GM19193 (cell line): ENCODE measurements around the gene PDE4D.

Experiments
- POLR2A ChIP-seq: IDR thresholded peaks from 4 replicates; pipeline ENCODE4 v1.6.1; 2011; ENCODE audit not compliant: insufficient read depth, insufficient read length; ENCODE audit errors: extremely low read depth

Gene PDE4D

GRCh38 chr5:59207401-59207800 is 686.1 kb downstream of the PDE4D start:
- TF ChIP-seq POLR2A: no peak

DNA sequence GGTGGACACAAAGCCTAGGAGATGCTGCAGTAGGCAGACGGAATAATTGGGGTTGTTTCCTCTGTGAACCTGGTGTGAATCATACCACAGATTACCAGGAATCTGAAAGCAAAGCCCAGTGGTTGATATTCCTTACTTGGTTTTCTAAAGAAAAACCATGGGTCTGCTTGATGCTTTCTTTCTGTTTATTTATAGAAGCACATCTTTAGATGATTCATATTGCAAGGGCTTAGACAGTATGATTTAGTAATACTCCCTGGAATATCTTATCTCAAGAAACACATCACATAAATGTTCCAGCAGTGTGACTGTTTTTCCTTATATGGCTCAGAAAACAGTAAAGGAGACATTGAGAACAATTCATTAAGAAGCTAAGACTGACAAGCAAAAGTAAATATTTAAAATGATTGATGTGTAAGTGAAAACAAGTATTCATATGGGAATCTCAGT is 687.4 kb downstream of the PDE4D start:
- no peak for TF ChIP-seq POLR2A

DNA sequence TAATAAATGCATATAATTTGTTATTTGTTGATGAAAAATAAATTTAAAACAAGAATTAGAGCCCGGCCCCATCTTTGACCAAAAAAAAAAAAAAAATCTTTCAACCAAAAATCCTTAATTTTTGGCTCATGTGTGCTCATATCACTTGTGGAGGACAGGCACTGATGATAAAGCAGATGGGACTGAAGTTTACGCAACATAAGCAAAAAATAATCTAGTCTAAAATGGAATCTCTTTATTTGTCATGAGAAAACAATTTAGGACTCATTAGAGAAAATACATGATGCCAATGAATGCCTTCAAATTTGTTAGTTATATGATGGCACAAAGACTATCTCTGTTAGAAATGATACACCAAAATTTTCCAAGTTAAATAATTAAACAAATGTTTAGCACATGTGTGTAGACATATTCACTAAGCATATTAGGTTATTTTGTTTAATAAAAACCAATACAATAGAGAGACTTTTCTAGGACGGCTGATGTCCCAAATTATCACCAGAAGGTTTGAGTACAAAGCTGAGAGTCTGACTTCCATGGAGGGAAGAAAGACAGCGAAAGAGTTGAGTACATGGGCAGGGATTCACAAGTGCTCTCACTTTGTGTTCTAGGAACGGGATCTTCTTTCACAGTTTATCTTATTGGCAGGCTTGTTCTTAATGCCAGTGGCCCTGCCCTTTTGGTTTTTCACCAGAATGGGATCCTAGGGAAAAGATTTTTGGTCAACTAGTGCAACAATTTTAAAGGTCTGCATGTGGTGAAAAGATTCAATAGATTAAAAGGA is 689.2 kb downstream of the PDE4D start:
- TF ChIP-seq POLR2A: no peak

GRCh38 chr5:59199868-59200267 is 693.7 kb downstream of the PDE4D start:
- no peak for TF ChIP-seq POLR2A

DNA sequence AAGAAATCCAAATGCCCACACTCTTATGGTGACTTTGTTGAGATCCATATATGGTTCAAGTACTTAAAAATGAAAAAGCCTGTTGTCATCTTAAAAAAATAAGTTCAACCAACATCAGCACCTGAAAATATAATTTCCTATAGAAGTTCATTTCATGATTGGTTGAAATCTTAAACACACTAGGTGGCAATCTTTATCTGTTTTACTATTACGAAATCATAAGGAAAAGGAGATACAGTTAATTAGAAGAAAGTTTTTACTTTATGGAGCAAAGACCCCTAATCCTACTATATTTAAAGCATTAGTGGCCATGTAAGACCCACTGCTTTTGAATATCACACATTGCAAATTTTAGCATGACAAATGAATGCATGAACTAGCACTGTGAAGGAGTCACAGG is 694.7 kb downstream of the PDE4D start:
- no peak for TF ChIP-seq POLR2A

GRCh38 chr5:59198365-59198764 is 695.2 kb downstream of the PDE4D start:
- no peak for TF ChIP-seq POLR2A

- no peak for TF ChIP-seq POLR2A
Observed at GRCh38 chr5:59197911-59198310, 695.6 kb downstream of the PDE4D start.

- TF ChIP-seq POLR2A: no peak
Observed at GRCh38 chr5:59193616-59194319, 699.8 kb downstream of the PDE4D start.

DNA sequence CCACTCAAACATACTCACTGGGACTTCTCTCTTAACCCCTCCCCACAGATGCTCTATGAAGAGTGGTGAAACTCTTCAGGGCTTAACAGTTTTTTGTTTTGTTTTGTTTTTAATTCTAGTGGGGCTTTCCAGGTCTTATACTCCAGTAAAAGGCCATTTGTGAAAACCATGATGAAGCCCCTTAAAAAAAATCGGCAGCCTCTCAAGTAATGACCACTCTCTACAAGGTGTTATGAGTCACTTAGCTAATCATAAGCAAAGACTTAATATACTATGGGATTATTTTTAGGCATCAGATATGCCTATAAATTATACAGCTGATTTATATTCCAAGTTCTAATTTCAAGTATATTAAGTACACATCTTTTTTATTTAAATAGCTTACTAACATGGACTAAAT is 702.8 kb downstream of the PDE4D start:
- no peak for TF ChIP-seq POLR2A

DNA sequence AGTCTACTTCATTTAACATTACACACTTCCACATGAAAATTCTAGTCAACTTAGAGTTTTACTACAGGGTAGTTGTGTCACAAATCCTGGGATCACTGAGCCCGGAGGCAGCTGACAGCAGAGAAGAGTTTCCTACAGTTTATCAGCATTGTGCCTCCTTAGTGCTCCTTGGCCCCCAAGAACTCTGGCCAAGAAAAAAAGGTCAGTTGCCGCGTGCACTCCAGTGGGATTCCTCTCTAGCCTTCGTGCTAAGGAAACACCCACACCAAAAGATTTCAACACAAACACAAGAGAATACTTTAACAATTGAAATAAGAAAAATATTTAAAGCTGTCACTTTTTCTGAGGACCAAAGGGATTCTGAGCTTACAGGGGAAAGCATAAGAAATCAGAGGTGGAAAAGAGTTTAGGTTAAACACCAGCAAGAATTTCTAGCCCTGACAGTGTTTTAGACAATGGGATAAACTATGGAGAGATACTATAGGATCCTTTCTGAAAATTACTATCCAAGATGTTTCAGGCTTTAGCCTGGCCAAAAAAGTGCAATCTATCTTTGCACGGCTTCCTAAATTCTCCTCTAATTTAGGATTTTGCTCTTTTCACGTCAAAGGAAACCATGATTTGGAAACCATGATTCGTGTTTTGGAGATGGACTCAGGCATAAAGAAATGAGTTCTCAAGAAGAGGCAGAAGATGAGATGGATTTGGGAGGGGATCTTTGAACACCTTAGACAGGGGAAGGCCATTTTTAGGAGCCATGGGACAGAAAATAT is 703.9 kb downstream of the PDE4D start:
- no peak for TF ChIP-seq POLR2A

DNA sequence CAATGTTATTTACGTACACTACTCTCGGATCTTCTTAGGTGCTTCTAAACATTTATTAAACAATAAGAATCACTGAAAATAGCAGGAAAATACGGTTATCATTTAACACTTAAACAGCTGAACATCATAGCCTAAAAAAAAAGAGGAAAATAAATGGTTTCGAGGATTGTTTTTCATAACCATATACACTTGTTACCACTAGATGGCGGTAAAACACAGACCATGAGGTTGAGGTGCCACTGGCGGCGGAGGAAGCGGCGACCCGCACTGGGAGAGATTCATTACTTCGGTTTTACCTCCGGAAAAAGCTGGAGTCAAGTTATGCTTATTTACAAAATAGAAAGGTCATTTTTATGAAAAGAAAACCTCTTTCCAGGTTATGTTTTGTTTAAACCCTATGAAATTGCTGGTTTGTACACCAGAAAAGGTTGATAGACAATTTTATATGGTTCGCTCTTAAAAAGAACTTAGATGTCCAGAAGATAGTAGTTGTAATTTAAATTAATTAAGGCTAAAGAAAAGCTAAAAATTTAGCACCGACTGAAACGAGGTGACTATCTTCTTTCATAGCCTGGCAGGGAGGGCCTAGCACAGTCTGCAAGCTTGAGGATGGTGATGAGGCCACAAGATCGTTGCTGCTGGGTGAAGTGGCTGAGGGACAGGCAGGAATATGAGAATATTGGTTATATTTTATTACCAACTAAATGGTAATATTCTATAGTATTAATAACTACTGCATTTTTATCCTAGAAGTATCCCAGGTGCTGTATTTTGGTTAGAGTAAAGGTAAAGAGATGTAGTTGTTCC is 704.9 kb downstream of the PDE4D start:
- no peak for TF ChIP-seq POLR2A

GRCh38 chr5:59187857-59188256 is 705.7 kb downstream of the PDE4D start:
- TF ChIP-seq POLR2A: no peak

DNA sequence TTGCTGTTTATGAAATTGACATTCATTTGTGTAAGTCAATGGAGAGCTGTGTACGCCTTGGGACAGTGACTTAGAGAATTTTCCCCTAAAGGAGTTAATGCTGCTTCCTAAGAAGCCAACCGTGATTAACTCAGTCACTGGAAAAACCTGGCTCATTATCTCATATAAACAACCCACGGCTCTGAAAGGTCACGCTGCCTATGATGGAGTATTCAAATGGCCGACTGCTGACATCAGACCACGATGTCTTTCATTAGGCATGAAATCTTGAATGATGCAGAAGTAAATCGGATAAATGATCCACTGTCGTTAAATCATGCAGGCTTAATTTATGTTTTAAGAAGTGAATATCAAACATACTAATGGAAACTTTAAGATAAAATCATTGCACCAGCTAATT is 706.9 kb downstream of the PDE4D start:
- no peak for TF ChIP-seq POLR2A

- TF ChIP-seq POLR2A: no peak
Observed at GRCh38 chr5:59185757-59186385, 707.7 kb downstream of the PDE4D start.
